ENCODE measurements around the gene CDC25A.
A peak's percentile ranks its signal among the peaks of the same experiment; 100 is the strongest.
"Not testable (repeated sequence)": the region's sequence is repeated elsewhere in the genome, so short reads cannot be mapped to it uniquely, and the experiment has no call there.

The CDC25A gene

DNA sequence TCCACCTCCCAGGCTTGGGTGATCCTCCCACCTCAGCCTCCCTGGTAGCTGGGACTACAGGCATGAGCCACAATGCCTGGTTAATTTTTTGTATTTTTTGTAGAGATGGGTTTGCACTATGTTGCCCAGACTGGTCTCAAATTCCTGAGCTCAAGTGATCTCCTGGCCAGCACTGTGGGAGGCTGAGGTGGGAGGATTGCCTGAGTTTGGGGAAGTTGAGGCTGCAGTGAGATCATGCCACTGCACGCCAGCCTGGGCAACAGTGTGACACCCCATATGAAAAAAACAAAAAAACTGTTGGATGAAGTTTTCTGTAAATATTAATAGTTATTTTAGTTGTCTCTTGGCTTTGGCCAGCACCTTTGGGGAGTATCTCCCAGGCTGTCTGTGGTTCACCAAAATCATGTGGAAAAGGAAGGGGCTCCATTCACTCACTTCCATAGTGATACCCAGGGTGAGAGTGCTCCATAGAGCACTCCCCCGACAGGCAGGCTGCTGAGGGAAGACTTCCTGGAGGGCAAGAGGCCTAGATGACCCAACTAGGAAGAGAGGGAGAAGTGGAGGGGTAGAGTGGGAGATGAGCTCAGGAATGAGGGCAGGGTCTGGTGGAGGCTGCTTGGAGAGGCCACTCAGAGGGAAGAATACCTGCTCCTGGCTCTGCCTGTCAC lies 47.1 kb downstream of the CDC25A start:
- DNase-seq = peak; percentile 35

DNA sequence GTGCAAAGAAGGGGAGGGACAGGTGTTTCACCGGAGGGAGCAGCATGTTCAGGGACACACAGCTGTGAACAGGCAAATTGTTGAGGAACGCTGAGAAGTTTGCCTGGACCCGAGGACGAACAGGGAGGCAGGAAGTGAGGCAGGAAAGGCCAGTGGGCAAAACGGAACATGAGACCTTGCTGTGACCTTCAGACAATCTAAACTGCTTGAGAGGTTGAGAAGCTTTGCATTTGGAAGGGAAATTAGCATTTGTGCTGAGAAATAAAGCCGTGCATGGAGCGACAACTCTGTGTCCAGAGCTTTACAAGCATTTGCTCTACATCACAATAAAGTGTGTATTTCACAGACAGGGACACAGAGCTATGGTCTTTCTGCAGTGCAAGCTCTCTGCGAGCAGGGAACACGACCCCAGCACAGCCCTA lies 47.9 kb downstream of the CDC25A start:
- peak; percentile 32 for DNase-seq

DNA sequence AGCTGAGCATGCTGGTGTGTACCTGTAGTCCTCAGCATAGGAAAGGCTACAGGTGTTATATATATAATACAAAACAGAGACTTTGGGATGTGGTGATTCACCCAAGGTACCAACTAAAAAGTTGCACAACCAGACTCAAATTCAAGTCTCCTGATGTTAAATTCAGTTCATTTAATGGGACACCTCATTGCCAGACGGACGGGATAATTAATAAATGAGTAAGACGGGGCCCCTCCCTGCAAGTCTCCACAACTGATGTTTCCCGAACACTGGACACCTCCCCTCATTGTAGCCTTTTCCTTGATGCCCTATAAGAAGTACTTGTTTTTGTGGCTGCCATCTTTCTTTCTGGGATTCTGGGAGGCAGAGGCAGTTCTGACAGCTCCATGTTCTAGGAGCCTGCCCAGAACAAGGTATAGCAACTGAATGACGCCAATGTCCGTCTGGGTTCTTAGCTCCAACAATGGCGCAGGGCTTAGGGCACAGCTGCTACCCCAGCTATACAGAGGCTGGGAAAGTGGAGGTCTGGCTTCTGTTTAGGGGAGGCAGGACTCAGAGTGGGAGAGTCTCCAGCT lies 50.7 kb downstream of the CDC25A start:
- no peak for DNase-seq

DNA sequence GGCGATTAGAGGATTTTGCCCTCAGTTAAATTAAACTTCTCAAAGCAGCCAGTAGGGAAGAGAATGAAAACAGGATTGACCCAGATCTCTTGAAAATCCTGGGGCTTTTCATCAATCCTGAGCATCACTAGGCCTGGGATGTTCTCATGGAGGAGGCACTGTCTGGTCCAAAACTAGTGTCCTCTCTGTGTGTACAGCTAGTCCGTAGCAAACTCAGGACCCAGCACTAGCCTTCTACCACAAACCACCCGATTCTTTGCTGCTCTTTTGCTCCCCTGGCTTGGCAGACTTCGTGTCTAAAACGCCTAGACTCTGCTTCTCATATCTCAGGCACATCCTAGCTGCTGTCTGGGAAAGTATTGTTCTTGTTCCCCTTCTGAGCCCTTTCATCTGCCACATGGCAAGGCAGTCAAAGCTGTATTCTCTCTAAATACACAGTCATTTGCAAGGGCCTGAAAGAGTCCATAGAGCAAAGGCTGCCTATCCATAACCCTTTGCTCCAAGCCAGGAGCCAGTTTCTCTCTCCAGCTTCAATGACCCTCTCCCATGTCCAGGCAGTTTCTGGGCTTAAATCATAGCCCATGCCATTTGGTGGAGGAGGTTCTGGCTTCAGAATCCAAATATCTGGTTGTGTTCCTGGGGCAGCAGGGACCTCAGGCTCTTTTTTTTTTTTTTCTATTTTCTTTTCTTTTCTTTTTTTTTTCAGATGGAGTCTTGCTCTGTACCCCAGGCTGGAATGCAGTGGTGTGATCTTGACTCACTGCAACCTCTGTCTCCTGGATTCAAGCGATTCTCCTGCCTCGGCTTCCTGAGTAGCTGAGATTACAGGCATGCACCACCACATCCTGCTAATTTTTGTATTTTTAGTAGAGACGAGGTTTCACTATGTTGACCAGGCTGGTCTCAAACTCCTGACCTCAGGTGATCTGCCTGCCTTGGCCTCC lies 52.4 kb downstream of the CDC25A start:
- DNase-seq = peak; percentile 53

DNA sequence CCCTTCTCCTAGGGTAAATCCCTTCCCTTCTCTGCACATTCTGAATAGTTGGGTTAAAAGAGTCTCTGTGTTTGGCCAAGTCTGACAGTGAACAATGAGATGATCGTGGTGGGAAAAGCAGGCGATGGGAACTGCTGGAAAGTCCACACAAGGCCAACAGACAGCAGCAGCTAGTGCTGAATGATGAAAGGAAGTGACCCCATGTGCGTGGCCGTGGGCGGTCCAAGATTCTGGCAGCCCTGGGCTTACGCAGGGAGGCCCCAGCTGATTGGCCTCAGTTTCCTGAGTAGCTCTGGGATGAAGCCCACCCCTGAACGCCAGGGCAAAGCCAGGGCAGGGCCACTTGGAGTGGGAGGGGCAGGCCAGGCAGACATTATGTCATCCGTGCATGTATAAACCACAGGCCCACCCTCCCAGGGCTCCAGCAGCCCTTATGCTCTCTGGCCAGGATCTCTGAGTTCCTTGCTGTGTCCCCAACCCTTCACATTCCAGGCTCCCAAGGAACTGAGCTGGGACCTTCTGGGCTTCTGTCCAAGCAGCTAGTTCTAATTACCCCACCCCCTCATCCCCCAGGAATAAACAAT lies 57.8 kb downstream of the CDC25A start:
- DNase-seq = peak; percentile 74

DNA sequence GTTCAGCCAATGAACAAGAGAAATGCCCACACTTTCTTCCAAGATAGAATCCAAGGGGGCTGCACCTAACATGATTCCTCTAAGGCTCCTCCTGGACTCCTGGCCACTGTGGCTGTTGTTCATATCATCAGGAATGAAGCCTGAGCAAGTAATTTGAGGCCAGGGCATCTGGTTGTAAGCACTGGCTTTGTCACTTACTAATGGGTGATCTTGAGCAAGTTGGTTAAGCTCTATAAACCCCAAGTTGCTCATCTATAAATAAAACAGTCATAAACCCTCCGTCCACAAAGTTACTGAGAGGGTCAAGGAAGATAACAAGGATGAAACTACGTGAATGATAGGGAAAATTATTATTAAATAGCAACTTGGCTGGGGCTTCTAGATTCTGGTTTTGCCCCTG lies 58.3 kb downstream of the CDC25A start:
- peak; percentile 32 for DNase-seq

DNA sequence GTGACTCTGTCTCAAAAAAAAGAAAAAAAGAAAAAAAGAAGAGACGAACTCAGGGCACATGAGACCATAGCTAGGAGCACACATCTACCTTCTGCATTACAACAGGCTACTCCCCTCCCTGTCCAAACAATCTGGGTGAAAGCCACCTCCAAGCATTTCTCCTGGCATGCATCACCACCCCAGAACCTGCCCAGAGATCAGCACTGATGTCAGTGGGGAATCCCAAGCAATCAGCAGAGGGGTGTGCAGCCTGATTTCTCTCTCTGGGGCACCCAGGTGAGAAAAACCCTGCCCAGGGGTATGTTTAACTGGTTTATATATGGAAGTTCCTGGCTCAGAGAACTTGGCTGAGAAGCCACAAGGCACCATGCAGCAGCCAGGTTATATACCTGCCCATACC lies 59.4 kb downstream of the CDC25A start:
- peak; percentile 40 for DNase-seq

DNA sequence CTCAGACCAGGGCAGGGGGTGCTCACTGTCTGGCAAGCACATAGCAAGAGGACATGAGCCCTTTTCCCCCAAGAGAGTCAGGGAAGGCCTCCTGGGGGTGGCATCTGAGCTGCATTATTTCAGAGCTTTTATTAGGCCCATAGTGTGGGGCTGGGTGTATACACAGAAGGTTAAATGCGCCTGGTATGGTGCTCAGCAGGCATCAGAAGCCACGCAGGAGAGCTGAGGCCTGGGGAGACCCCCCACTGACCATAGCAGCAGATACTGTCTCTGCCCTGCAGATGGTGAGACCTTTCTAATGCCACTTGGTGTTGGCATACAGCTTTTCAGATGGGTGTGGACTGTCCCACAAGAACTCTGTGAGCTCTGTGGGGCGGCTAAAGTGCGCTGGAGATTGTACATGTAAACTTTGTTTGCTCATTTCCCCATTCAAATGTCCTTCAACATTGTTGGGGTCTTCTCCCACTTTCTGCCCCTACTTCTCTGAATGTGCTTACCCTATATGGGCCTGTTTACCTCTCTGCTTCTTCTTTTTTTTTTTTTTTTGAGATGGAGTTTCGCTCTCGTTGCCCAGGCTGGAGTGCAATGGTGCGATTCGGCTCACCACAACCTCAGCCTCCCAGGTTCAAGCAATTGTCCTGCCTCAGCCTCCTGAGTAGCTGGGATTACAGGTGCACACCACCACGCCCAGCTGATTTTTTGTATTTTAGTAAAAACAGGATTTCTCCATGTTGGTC lies 62.2 kb downstream of the CDC25A start:
- DNase-seq = no peak

DNA sequence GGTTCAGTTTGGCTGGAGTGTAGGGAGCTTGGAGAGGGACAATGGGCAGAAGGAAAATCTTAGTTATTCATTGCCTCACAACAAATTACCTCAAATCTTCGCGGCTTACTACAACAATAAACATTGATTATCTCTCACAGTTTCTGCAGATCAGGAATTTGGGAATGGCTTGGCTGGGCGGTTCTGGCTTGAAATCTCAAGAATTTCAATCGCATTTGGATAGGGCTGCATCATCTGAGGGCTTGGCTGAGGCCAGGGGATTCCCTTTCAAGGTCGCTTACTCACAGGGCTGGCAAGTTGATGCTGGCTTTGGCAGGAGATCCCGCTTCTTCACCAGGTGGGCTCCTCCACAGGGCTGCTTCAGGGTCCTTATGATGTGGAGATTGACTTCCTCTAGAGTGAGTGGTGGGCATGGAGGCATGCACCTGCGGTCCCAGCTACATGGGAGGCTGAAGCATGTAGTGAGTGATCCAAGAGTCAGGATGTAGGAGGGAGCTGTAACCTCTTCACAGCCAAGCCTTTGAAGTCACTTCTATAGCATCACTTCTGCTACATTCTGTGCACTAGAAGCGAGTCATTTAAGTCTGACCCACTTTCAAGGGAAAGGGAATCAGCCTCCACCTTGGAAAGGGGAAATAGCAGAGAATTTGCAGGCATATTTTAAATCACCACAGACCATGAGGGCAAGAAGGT lies 63.1 kb downstream of the CDC25A start:
- DNase-seq = peak; percentile 76

DNA sequence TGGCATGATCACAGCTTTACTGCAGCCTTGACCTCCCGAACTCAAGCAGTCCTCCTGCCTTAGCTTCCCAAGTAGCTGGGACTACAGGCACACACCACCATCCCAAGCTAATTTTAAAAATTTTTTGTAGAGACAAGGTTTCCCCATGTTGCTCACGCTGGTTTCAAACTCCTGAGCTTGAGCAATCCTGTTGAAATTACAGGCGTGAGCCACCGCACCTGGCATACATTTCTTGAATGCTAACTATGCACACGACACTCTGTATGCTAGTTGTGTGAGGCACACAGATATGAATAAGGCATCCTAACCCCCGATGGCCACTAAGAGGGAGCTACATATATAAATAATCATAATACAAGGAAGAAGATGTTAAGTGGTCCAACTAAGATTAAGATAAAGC lies 64.9 kb downstream of the CDC25A start:
- no peak for DNase-seq

DNA sequence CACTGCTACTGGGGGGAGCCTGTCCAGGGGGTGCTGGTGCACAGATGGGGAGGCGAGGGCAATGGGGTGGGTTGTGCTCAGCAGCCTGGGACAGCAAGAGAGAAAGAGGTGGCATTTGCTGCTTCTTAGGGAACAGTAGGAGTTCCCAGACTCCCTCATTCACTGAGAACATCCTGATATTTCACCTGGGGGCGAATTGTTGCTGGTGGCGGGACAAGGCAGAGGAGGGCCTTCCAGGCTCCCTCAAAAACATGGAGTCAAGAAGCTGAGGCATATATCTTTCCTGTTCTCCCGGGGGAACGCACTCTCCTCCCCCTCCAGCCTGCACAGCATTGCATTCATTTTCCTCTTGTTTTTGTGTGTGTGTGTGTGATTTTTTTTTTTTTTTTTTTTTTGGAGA lies 65.7 kb downstream of the CDC25A start:
- no peak for DNase-seq

DNA sequence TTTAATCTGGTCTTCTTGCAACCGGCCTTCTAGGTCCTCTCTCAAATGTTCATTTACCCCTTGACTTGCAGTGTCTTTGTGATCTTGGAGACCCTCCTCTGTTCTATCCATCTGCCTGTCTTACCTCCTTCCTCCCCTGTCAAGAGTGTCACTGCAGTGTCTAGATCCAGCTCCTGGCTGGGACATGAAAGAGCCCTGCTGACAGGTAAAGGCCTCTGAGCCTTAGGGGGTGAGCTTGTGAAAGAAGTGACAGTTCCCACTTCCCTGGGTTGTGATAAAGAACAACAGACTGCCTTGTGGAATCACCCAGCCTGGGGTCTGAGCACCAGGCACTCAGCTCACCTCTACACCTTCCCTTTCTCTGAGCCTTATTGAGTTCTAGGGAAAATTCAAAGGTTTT lies 68.0 kb downstream of the CDC25A start:
- DNase-seq = no peak

DNA sequence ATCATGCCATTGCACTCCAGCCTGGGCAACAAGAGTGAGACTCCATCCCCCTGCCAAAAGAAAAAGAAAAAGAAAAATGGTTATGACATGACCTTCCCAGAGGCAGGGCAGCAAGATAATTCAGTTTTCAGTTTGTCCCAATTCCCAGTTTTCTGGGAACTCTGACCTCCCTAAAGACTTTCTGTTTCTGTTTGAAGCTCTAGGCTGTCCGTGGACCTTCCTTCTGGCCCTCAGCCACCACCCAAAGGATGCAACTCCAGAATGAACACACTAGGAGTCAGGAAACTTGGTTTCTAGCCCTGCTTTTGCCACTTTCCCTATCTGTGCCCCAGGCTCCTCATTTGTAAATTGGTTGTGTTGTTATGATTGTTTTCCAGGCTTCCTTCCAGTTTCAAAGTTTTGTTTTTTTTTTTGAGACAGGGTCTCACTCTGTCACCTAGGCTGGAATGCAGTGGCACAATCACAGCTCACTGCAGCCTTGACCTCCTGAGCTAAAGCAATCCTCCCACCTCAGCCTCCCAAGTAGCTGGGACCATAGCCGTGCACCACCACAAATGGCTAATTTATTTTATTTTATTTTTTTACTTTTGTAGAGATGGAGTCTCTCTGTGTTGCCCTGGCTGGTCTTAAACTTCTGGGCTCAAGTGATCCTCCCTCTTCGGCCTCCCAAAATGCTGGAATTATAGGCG lies 68.6 kb downstream of the CDC25A start:
- DNase-seq = no peak

DNA sequence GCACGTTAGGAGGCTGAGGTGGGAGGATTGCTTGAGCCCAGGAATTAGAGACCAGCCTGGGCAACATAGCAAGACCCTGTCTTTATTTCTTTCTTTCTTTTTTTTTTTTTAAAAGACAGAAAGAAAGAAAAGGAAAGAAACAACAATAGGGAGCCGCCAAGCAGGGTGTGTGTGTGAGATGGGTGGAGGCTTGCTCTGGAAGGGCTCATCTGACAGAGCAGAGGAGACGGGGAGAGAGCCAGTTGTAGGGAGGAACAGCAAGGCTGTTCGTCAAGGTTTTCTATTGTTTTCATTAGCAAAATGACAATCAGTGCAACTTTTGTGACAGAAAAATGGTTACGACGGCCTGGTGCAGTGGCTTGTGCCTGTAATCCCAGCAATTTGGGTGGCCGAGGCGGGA lies 69.3 kb downstream of the CDC25A start:
- DNase-seq = no peak

DNA sequence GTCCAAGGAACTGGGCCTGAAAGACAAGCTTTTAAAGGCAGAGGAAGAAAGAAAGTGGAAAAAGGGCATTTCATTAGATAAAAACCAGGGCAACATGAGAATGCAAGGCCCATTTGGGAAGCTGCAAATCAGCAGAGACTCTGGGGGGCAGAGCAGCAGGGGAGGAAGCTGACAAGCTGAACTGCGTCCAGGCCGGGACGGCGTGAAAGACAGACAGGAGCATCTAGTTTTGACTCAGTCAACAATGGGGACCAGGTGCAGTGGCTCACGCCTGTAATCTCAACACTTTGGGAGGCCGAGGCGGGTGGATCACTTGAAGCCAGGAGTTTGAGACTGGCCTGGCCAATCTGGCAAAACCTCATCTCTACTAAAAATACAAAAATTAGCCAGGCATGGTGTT lies 69.9 kb downstream of the CDC25A start:
- no peak for DNase-seq

DNA sequence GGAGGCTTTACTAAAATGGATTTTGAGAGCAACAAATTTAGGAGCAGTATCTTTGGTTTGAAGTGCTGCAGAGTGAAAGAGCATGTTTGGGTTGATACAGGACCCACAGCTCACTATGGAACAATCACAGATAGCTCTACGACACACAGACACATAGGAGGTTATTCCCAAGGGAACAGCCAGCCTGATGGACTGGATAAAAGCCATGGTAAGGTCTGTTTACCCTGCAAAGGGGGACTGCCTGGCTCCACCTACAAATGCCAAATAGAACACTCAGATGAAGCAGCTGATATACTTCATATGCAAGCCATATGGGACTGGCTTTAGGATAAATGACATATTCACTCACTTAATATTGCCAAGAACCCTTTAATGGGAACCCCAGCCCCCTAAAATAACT lies 75.4 kb downstream of the CDC25A start:
- no peak for DNase-seq

DNA sequence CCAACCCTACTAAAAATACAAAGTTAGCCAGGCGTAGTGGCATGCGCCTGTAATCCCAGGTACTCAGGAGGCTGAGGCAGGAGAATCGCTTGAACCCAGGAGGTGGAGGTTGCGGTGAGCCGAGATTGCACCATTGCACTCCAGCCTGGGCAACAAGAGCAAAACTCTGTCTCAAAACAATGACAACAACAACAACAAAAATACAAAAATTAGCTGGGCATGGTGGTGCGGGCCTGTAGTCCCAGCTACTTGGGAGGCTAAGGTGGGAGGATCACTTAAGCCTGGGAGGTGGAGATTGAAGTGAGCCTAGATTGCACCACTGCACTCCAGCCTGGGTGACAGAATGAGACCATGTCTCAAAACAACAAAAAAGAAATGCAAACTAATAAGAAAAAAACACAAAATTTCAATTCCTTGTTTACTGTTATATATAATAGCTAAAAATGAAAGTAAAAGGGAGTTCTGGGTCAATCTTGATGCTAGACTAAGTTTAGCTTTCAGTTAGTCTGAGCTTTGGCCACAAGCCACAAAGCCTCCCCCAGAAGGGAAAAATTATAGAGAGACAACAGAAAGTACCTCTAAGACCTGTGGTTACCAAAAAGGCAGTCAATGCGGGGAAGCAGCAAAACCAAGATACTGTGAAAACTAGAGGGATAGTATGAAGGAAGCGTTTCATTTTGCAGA lies 76.0 kb downstream of the CDC25A start:
- DNase-seq = not testable (repeated sequence)

DNA sequence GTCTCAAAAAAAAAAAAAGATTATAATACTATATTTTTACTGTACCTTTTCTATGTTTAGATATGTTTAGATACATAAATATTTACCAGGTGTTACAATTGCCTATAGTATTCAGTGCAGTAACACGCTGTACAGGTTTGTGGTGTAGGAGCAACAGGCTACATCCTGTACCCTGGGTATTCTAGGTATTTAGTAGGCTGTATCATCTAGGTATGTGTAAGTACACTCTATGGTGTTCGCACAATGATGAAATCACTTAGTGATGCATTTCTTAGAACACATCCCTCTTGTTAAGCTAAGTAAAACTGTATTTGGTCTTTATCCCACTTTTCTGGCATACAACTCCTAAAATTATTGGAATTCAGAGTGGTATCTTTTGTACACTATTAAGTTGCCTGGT lies 77.8 kb downstream of the CDC25A start:
- no peak for DNase-seq

DNA sequence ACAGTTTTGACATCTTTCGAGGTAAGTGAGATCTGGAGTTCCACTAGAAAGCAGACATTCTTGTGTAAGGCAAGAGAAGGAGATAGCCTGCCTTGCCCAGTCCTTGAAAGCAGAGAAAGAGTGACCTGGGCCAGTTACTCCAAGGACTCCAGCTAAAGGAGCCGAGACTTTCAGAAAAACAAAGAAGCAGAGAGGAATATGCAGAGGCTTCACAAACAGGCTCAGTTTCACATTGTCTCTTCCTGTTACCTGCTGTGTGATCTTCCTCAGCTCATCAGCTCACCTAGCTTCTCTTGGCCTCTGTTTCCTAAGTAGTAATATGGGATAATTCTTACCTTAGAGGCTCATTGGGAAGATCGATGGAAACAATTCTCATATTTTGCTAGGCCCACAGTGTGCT lies 81.0 kb downstream of the CDC25A start:
- no peak for DNase-seq
